Stomach (tissue), 9 donors: ENCODE data around the gene CNOT9. TPM values are rescaled to one million over a fixed set of nuclear protein-coding genes. Genes with fewer than 3 reads are reported as not detected.

Experiments used
- DNase-seq, 2 donors: peaks; one replicate each; pipeline versions ENCODE4 v3.0.0 to v3.0.0-alpha.2; 2013 to 2019
- H3K27ac ChIP-seq, 5 donors: fragments of 200-600 bp in 4 of 5; sonication (generic) in 4 of 5; one replicate each; pipeline ENCODE4 v1.5.1; 2013 to 2019; ENCODE audit warnings: mild to moderate bottlenecking in 1 of 5, moderate library complexity in 1 of 5
- H3K27me3 ChIP-seq, 3 donors: fragments of 200-600 bp; sonication (generic); one replicate each; pipeline ENCODE4 v1.5.1; 2017 to 2019; ENCODE audit warnings: mixed run types in 1 of 3
- H3K36me3 ChIP-seq, 4 donors: fragments of 200-600 bp; sonication (generic); 1 replicate in 3 of 4; 2 replicates in 1 of 4; pipeline ENCODE4 v1.5.1; 2016 to 2019
- H3K4me1 ChIP-seq, 4 donors: fragments of 200-600 bp; sonication (generic); one replicate each; pipeline ENCODE4 v1.5.1; 2016 to 2019
- H3K4me3 ChIP-seq, 4 donors: fragments of 200-600 bp; sonication (generic) in 3 of 4; one replicate each; pipeline ENCODE4 v1.5.1; 2016 to 2019; ENCODE audit warnings: mild to moderate bottlenecking in 1 of 4
- H3K9me3 ChIP-seq, 4 donors: fragments of 200-600 bp; sonication (generic); one replicate each; pipeline ENCODE4 v1.5.1; 2016 to 2019
- CTCF ChIP-seq, 7 experiments: fragments of 450-650 bp in 4 of 7; fragments of 200-600 bp in 3 of 7; sonication (generic) in 3 of 7; IDR thresholded peaks; one replicate each; pipeline ENCODE4 v1.5.1; 2016 to 2019; ENCODE audit warnings: antibody characterized with exemption in 7 of 7, control low read depth in 2 of 7, mild to moderate bottlenecking in 1 of 7
- EP300 ChIP-seq: sonication (generic); formaldehyde crosslinking; IDR thresholded peaks from one replicate; pipeline ENCODE4 v1.6.1; 2017; ENCODE audit warnings: antibody characterized with exemption
- POLR2A ChIP-seq, 4 donors: fragments of 450-650 bp; IDR thresholded peaks; one replicate each; pipeline ENCODE4 v1.6.1; 2016; ENCODE audit warnings: antibody characterized with exemption in 4 of 4, control low read depth in 2 of 4, mild to moderate bottlenecking in 1 of 4, moderate library complexity in 1 of 4
- POLR2AphosphoS5 ChIP-seq, 3 donors: sonication (generic); formaldehyde crosslinking; IDR thresholded peaks; one replicate each; pipeline ENCODE4 v1.6.1; 2016; ENCODE audit warnings: antibody characterized with exemption in 3 of 3
- WGBS, 5 donors: extraction: QIAGEN DNeasy Blood & Tissue Kit in 3 of 5; methylation state at CpG; one replicate each; pipeline versions ENCODE4 v1.1.5 to v1.1.7; 2013 to 2018; 5-methylcytosine and 5-hydroxymethylcytosine counted together
- intact Hi-C: fragments of 100-400 bp; cut with DNase I; formaldehyde crosslinking; loops from one replicate; pipeline ENCODE4 v1.15.1; 2023; ENCODE audit warnings: low total_unique reads
- polyA plus RNA-seq, 3 donors: library from polyadenylated mRNA; stranded (reverse); fragments of 200-250 nt; gene quantifications; one replicate each; pipeline ENCODE4 v1.2.3, GENCODE V29; 2013
- small RNA-seq, 4 donors: library from RNA; depleted of rRNA; stranded (forward); fragments of <200 nt; gene quantifications; one replicate each; pipeline ENCODE3, GENCODE V24; 2016
- total RNA-seq, 5 donors: library from RNA; depleted of rRNA; stranded (reverse); fragments of >200 nt; gene quantifications; one replicate each; pipeline versions ENCODE4 v1.1.0 to v1.2.3, GENCODE V29; 2014 to 2016
- donor health status: healthy with polysubstance abuse.
- donor health status: Bipolar disorder and iron deficiency.
- donor health status: healthy.

Gene CNOT9
- total and polyA plus RNA-seq, 8 donors, result 5.5 to 64.8 (median 19.6) TPM

GRCh38 chr2:218644721-218645120, 76.1 kb downstream of the CNOT9 start:
- H3K27ac ChIP-seq, result no peak overlapping the region
- TF ChIP-seq POLR2AphosphoS5 (IDR thresholded peaks at IDR 0.05), result no peak
- no peak for TF ChIP-seq CTCF (IDR thresholded peaks at IDR 0.05)
- no peak for TF ChIP-seq POLR2A (IDR thresholded peaks at IDR 0.05)
- TF ChIP-seq EP300, result no peak
- H3K36me3 ChIP-seq, result peaks cover 83 to 99% (median 98%) of the 10 kb centered on the region in 4 donors
- no peaks in the 10 kb centered on the region for H3K9me3 ChIP-seq
- no peak overlapping the region for H3K4me3 ChIP-seq
- no peaks in the 10 kb centered on the region for H3K27me3 ChIP-seq
- intact Hi-C loops, result no loop called here
- H3K4me1 ChIP-seq, result no peaks in the 10 kb centered on the region
- peak in 1 of 2 donors; percentile 31 for DNase-seq
- WGBS, 5 donors, result 80 to 86% (median 82%) methylated on average over 8 to 11 of the region's 11 CpGs

GRCh38 chr2:218645126-218645525, 76.5 kb downstream of the CNOT9 start:
- DNase-seq, result peak in 1 of 2 donors; percentile 41
- no peaks in the 10 kb centered on the region for H3K9me3 ChIP-seq
- no peak for TF ChIP-seq CTCF (IDR thresholded peaks at IDR 0.05)
- H3K4me1 ChIP-seq, result no peaks in the 10 kb centered on the region
- peaks cover 83 to 99% (median 98%) of the 10 kb centered on the region in 4 donors for H3K36me3 ChIP-seq
- WGBS, 5 donors, result 71 to 90% (median 86%) methylated on average over 1 of the region's 1 CpG
- H3K4me3 ChIP-seq, result no peak overlapping the region
- no peaks in the 10 kb centered on the region for H3K27me3 ChIP-seq
- no peak overlapping the region for H3K27ac ChIP-seq
- intact Hi-C loops, result no loop called here

Small RNA genes within 50 kb of the gene (small RNA-seq; reads per million reads assigned to genes)
- gene RNU6-136P, result 0 reads per million in 4 donors

Other genes with a start within 250 kb of the CNOT9 start
- gene CATIP, start 212.0 kb upstream of the CNOT9 start, total RNA-seq, result not detected
- gene CATIP, start 212.0 kb upstream of the CNOT9 start, polyA plus RNA-seq, result under 1 TPM; 0.18 to 0.62 (median 0.31) TPM
- 10 to 100 TPM in 3 of 5 donors, 1 to 10 TPM in 1, not detected in 1; 8.9 to 20.4 (median 16.9) TPM for gene SLC11A1, start 186.6 kb upstream of the CNOT9 start, total RNA-seq
- 1 to 10 TPM; 4.2 to 4.7 (median 4.5) TPM for gene SLC11A1, start 186.6 kb upstream of the CNOT9 start, polyA plus RNA-seq
- gene CTDSP1, start 169.0 kb upstream of the CNOT9 start, total RNA-seq, result 100 to 1,000 TPM in 3 of 5 donors, 10 to 100 TPM in 2; 43.3 to 188 (median 128) TPM
- 100 to 1,000 TPM in 2 of 3 donors, 10 to 100 TPM in 1; 99.8 to 117 (median 100) TPM for gene CTDSP1, start 169.0 kb upstream of the CNOT9 start, polyA plus RNA-seq
- 100 to 1,000 TPM in 1 of 5 donors, 10 to 100 TPM in 2, under 1 TPM in 1, not detected in 1; 0.43 to 120 (median 12.7) TPM for gene VIL1, start 149.7 kb upstream of the CNOT9 start, total RNA-seq
- 1 to 10 TPM in 2 of 3 donors, under 1 TPM in 1; 0.38 to 1.8 (median 1.1) TPM for gene VIL1, start 149.7 kb upstream of the CNOT9 start, polyA plus RNA-seq
- gene USP37, start 488 bp upstream of the CNOT9 start, total RNA-seq, result 10 to 100 TPM in 3 of 5 donors, 1 to 10 TPM in 2; 2.3 to 81.4 (median 10.9) TPM
- gene USP37, start 488 bp upstream of the CNOT9 start, polyA plus RNA-seq, result 1 to 10 TPM; 1.6 to 2.0 (median 1.8) TPM
- gene PLCD4, start 39.1 kb downstream of the CNOT9 start, total RNA-seq, result 10 to 100 TPM in 2 of 5 donors, 1 to 10 TPM in 3; 2.5 to 33.6 (median 6.4) TPM
- 1 to 10 TPM in 1 of 3 donors, under 1 TPM in 1, not detected in 1; 0.19 to 6.8 TPM for gene PLCD4, start 39.1 kb downstream of the CNOT9 start, polyA plus RNA-seq
- 10 to 100 TPM in 4 of 5 donors, 1 to 10 TPM in 1; 8.3 to 49.1 (median 21.3) TPM for gene ZNF142, start 90.8 kb downstream of the CNOT9 start, total RNA-seq
- gene ZNF142, start 90.8 kb downstream of the CNOT9 start, polyA plus RNA-seq, result 1 to 10 TPM; 3.6 to 5.5 (median 4.1) TPM
- 10 to 100 TPM in 4 of 5 donors, 1 to 10 TPM in 1; 2.3 to 77.3 (median 18.9) TPM for gene BCS1L, start 90.8 kb downstream of the CNOT9 start, total RNA-seq
- gene BCS1L, start 90.8 kb downstream of the CNOT9 start, polyA plus RNA-seq, result 10 to 100 TPM; 14.8 to 54.0 (median 20.1) TPM
- 1 to 10 TPM in 4 of 5 donors, not detected in 1; 3.6 to 7.0 (median 4.6) TPM for gene RNF25, start 103.2 kb downstream of the CNOT9 start, total RNA-seq
- 10 to 100 TPM; 24.1 to 26.8 (median 26.1) TPM for gene RNF25, start 103.2 kb downstream of the CNOT9 start, polyA plus RNA-seq
- gene STK36, start 103.2 kb downstream of the CNOT9 start, total RNA-seq, result 100 to 1,000 TPM in 1 of 5 donors, 10 to 100 TPM in 4; 25.2 to 253 (median 33.3) TPM
- 10 to 100 TPM in 1 of 3 donors, 1 to 10 TPM in 2; 3.8 to 23.3 (median 8.5) TPM for gene STK36, start 103.2 kb downstream of the CNOT9 start, polyA plus RNA-seq
- 100 to 1,000 TPM in 2 of 5 donors, 10 to 100 TPM in 2, 1 to 10 TPM in 1; 8.8 to 139 (median 32.9) TPM for gene TTLL4, start 142.0 kb downstream of the CNOT9 start, total RNA-seq
- gene TTLL4, start 142.0 kb downstream of the CNOT9 start, polyA plus RNA-seq, result 10 to 100 TPM in 2 of 3 donors, 1 to 10 TPM in 1; 9.2 to 11.6 (median 10.1) TPM
- gene CYP27A1, start 213.3 kb downstream of the CNOT9 start, total RNA-seq, result 100 to 1,000 TPM in 1 of 5 donors, 10 to 100 TPM in 4; 11.6 to 546 (median 15.8) TPM
- gene CYP27A1, start 213.3 kb downstream of the CNOT9 start, polyA plus RNA-seq, result 10 to 100 TPM in 2 of 3 donors, 1 to 10 TPM in 1; 4.4 to 10.7 (median 10.4) TPM